ENCODE data around the gene DLL4.

GRCh38 chr15:40891810-40892446 lies 37.2 kb upstream of the DLL4 start:
- TF ChIP-seq CTCF (conservative IDR thresholded peaks at IDR 0.05; ENCODE audit: low read length) (peak; percentile 89), EZH2phosphoT487 (IDR thresholded peaks at IDR 0.05; ENCODE audit: borderline replicate concordance, low read depth, low read length) (no peak)
